Keratinocyte (primary cell): ENCODE results near the gene ETNK2. TPM values are rescaled to one million over a fixed set of nuclear protein-coding genes. Genes with fewer than 3 reads are reported as not detected.

ENCODE experiments used
- DNase-seq: peaks from one replicate; pipeline ENCODE4 v3.0.0-alpha.2; 2011; ENCODE audit warnings: low read depth, missing footprints, low spot score
- FAIRE-seq: peaks from 2 replicates; lab custom pipeline; 2011; peaks lifted over from hg19 to GRCh38; lab: Jason Lieb, UNC
- H2AFZ ChIP-seq: 2 replicates; pipeline ENCODE4 v1.6.0; 2012; ENCODE audit warnings: low read length, control low read depth, inconsistent platforms; ENCODE audit not compliant: control insufficient read depth
- H3K27ac ChIP-seq: 2 replicates; pipeline ENCODE4 v1.5.1; 2011; ENCODE audit warnings: low read length; ENCODE audit not compliant: control insufficient read depth, insufficient read depth
- H3K27me3 ChIP-seq: 3 replicates; pipeline ENCODE4 v1.6.0; 2011; ENCODE audit warnings: low read length; ENCODE audit not compliant: control insufficient read depth, insufficient read depth; ENCODE audit errors: extremely low read depth
- H3K36me3 ChIP-seq, 2 experiments: 2 replicates in 1 of 2; 3 replicates in 1 of 2; pipeline ENCODE4 v1.5.1; 2011; ENCODE audit warnings: low read length in 2 of 2, mild to moderate bottlenecking in 1 of 2; ENCODE audit not compliant: control insufficient read depth in 2 of 2, insufficient read depth in 2 of 2; ENCODE audit errors: extremely low read depth in 1 of 2
- H3K4me1 ChIP-seq: 3 replicates; pipeline ENCODE4 v1.5.1; 2011; ENCODE audit warnings: low read length; ENCODE audit not compliant: control insufficient read depth, insufficient read depth; ENCODE audit errors: extremely low read depth
- H3K4me2 ChIP-seq: 3 replicates; pipeline ENCODE4 v1.6.0; 2011; ENCODE audit warnings: low read depth, low read length; ENCODE audit not compliant: control insufficient read depth, insufficient read depth; ENCODE audit errors: extremely low read depth
- H3K4me3 ChIP-seq, 3 experiments: fragments of 200-600 bp in 1 of 3; sonication (generic) in 1 of 3; 2 replicates in 2 of 3; 3 replicates in 1 of 3; pipeline ENCODE4 v1.5.1; 2011 to 2016; ENCODE audit warnings: low read length in 3 of 3, mild to moderate bottlenecking in 3 of 3, control low read depth in 2 of 3, inconsistent platforms in 1 of 3, low read depth in 1 of 3, mixed read lengths in 1 of 3, mixed run types in 1 of 3, moderate library complexity in 1 of 3; ENCODE audit not compliant: control insufficient read depth in 2 of 3, insufficient read depth in 2 of 3; ENCODE audit errors: extremely low read depth in 1 of 3
- H3K79me2 ChIP-seq: 2 replicates; pipeline ENCODE4 v1.6.0; 2012; ENCODE audit warnings: low read length; ENCODE audit not compliant: control insufficient read depth, insufficient read depth
- H3K9ac ChIP-seq: 3 replicates; pipeline ENCODE4 v1.6.0; 2011; ENCODE audit warnings: low read length; ENCODE audit not compliant: control insufficient read depth, insufficient read depth; ENCODE audit errors: extremely low read depth
- H3K9me1 ChIP-seq: 3 replicates; pipeline ENCODE4 v1.6.0; 2011; ENCODE audit warnings: low read length; ENCODE audit not compliant: control insufficient read depth, insufficient read depth; ENCODE audit errors: extremely low read depth
- H3K9me3 ChIP-seq: 2 replicates; pipeline ENCODE4 v1.5.1; 2012; ENCODE audit warnings: low read depth, low read length; ENCODE audit not compliant: control insufficient read depth
- H4K20me1 ChIP-seq: 3 replicates; pipeline ENCODE4 v1.6.0; 2011; ENCODE audit warnings: low read length; ENCODE audit not compliant: control insufficient read depth, insufficient read depth; ENCODE audit errors: extremely low read depth
- CTCF ChIP-seq, 3 experiments: IDR thresholded peaks in 1 of 3; conservative IDR thresholded peaks in 1 of 3; optimal IDR thresholded peaks in 1 of 3; 2 replicates in 2 of 3; 3 replicates in 1 of 3; pipeline versions ENCODE3 to v1.5.1; 2011; ENCODE audit warnings: low read length in 3 of 3, mild to moderate bottlenecking in 3 of 3, moderate library complexity in 2 of 3, control low read depth in 1 of 3, inconsistent platforms in 1 of 3; ENCODE audit not compliant: insufficient read depth in 2 of 3; ENCODE audit errors: extremely low read depth in 1 of 3
- EZH2 ChIP-seq: IDR thresholded peaks from one replicate; pipeline ENCODE4 v1.6.1; 2012; ENCODE audit warnings: inconsistent platforms, mild to moderate bottlenecking, low read length, moderate library complexity
- dilution Hi-C: fragments of 300-500 bp; cut with MboI; formaldehyde crosslinking; loops from one replicate; pipeline ENCODE4 v1.7.0; 2020; ENCODE audit warnings: low sequenced_read_pairs; ENCODE audit not compliant: extremely low pct_ligation_motif_present
- polyA plus RNA-seq, 5 experiments: library from polyadenylated mRNA; depleted of rRNA in 3 of 5; stranded (reverse) in 3 of 5; stranded (forward) in 1 of 5; unstranded in 1 of 5; fragments of >200 nt; gene quantifications; 1 replicate in 1 of 5; 2 replicates in 3 of 5; 3 replicates in 1 of 5; pipeline versions ENCODE4 v1.2.1 to v1.2.3, GENCODE V29; 2011 to 2012; ENCODE audit warnings: missing spikeins in 2 of 5, low read depth in 1 of 5, low replicate concordance in 1 of 5

Gene ETNK2
- polyA plus RNA-seq, 1 donor (not counting 4 experiments of a cell fraction or from before 2014, with no cell fraction given), result 18.4 TPM

GRCh38 chr1:204176049-204176448 is 24.2 kb upstream of the ETNK2 start:
- no peaks in the 10 kb centered on the region for H3K9me1 ChIP-seq
- dilution Hi-C loops, result no loop called here
- H3K9me3 ChIP-seq, result no peaks in the 10 kb centered on the region
- no peak overlapping the region for H2AFZ ChIP-seq
- no peak overlapping the region for H3K4me3 ChIP-seq
- no peak for DNase-seq
- H3K4me1 ChIP-seq, result peaks cover 16% of the 10 kb centered on the region
- no peaks in the 10 kb centered on the region for H3K79me2 ChIP-seq
- H3K4me2 ChIP-seq, result no peak overlapping the region
- no peaks in the 10 kb centered on the region for H3K36me3 ChIP-seq
- no peak overlapping the region for H3K9ac ChIP-seq
- H3K27me3 ChIP-seq, result no peaks in the 10 kb centered on the region
- no peak overlapping the region for H3K27ac ChIP-seq
- TF ChIP-seq CTCF (optimal IDR thresholded peaks at IDR 0.05 in 1 of 3, IDR thresholded peaks at IDR 0.05 in 1 of 3, conservative IDR thresholded peaks at IDR 0.05 in 1 of 3; ENCODE audit: extremely low read depth in 1 of 3, insufficient read depth in 2 of 3, low read length in 3 of 3) (no peak), EZH2 (no peak)
- no peak for FAIRE-seq
- H4K20me1 ChIP-seq, result no peaks in the 10 kb centered on the region

GRCh38 chr1:204174958-204175357 is 23.1 kb upstream of the ETNK2 start:
- dilution Hi-C loops, result no loop called here
- no peak overlapping the region for H3K4me2 ChIP-seq
- H3K9ac ChIP-seq, result no peak overlapping the region
- no peak for TF ChIP-seq EZH2
- TF ChIP-seq CTCF (optimal IDR thresholded peaks at IDR 0.05 in 1 of 3, IDR thresholded peaks at IDR 0.05 in 1 of 3, conservative IDR thresholded peaks at IDR 0.05 in 1 of 3; ENCODE audit: extremely low read depth in 1 of 3, insufficient read depth in 2 of 3, low read length in 3 of 3), result no peak
- DNase-seq (no peak), FAIRE-seq (no peak)
- H4K20me1 ChIP-seq, result no peaks in the 10 kb centered on the region
- peaks cover 1% of the 10 kb centered on the region for H3K9me3 ChIP-seq
- H3K27me3 ChIP-seq, result no peaks in the 10 kb centered on the region
- H3K36me3 ChIP-seq, result no peaks in the 10 kb centered on the region
- H3K79me2 ChIP-seq, result no peaks in the 10 kb centered on the region
- H3K9me1 ChIP-seq, result no peaks in the 10 kb centered on the region
- H3K27ac ChIP-seq, result no peak overlapping the region
- H3K4me1 ChIP-seq, result peaks cover 19% of the 10 kb centered on the region
- no peak overlapping the region for H3K4me3 ChIP-seq
- H2AFZ ChIP-seq, result no peak overlapping the region
